Loucy (cell line): ENCODE data around the gene OGFOD3.

ENCODE experiments used
- H2AFZ ChIP-seq: fragments of 200-600 bp; sonication (generic); 2 replicates; pipeline ENCODE4 v1.6.0; 2016; ENCODE audit warnings: antibody characterized with exemption, mild to moderate bottlenecking, low read length, moderate library complexity
- H3F3A ChIP-seq: fragments of 200-600 bp; 2 replicates; pipeline ENCODE4 v1.6.0; 2016; ENCODE audit warnings: antibody characterized with exemption, low read depth, mild to moderate bottlenecking
- H3K27me3 ChIP-seq: fragments of 200-600 bp; sonication (generic); 2 replicates; pipeline ENCODE4 v1.6.1; 2014; ENCODE audit warnings: low read length, mild to moderate bottlenecking; ENCODE audit not compliant: insufficient read depth, poor library complexity, severe bottlenecking
- H3K36me3 ChIP-seq: fragments of 200-600 bp; sonication (generic); 2 replicates; pipeline ENCODE4 v1.6.1; 2016; ENCODE audit warnings: low read length; ENCODE audit not compliant: insufficient read depth
- H3K4me1 ChIP-seq: fragments of 200-600 bp; sonication (generic); 2 replicates; pipeline ENCODE4 v1.5.1; 2014; ENCODE audit warnings: low read length, mild to moderate bottlenecking; ENCODE audit not compliant: insufficient read depth, poor library complexity, severe bottlenecking
- H3K4me2 ChIP-seq: fragments of 200-600 bp; sonication (generic); 2 replicates; pipeline ENCODE4 v1.6.0; 2014; ENCODE audit warnings: antibody characterized with exemption, low read length, low read depth, mild to moderate bottlenecking; ENCODE audit not compliant: poor library complexity, severe bottlenecking
- H3K4me3 ChIP-seq: fragments of 200-600 bp; sonication (generic); 2 replicates; pipeline ENCODE4 v1.5.1; 2014; ENCODE audit warnings: low read length, mild to moderate bottlenecking, mixed read lengths; ENCODE audit not compliant: poor library complexity, severe bottlenecking
- H3K79me2 ChIP-seq: fragments of 200-600 bp; sonication (generic); 2 replicates; pipeline ENCODE4 v1.6.1; 2014; ENCODE audit warnings: low read length; ENCODE audit not compliant: insufficient read depth
- H3K9ac ChIP-seq: fragments of 200-600 bp; sonication (generic); 2 replicates; pipeline ENCODE4 v1.6.0; 2014; ENCODE audit warnings: mild to moderate bottlenecking, low read depth, low read length, moderate library complexity; ENCODE audit not compliant: poor library complexity, severe bottlenecking
- H3K9me2 ChIP-seq: fragments of 200-600 bp; sonication (generic); replicated peaks from 2 replicates; pipeline ENCODE4 v1.6.1; 2016; ENCODE audit warnings: low read depth, low read length, mixed read lengths
- H3K9me3 ChIP-seq: fragments of 200-600 bp; sonication (generic); 2 replicates; pipeline ENCODE4 v1.6.1; 2014; ENCODE audit warnings: mild to moderate bottlenecking, antibody characterized with exemption, low read length, low read depth; ENCODE audit not compliant: insufficient read depth
- H4K20me1 ChIP-seq: fragments of 200-600 bp; sonication (generic); 2 replicates; pipeline ENCODE4 v1.6.0; 2014; ENCODE audit warnings: antibody characterized with exemption, low read length, mild to moderate bottlenecking; ENCODE audit not compliant: insufficient read depth, poor library complexity, severe bottlenecking
- EZH2phosphoT487 ChIP-seq: fragments of 200-600 bp; IDR thresholded peaks from 2 replicates; pipeline ENCODE4 v1.6.1; 2018; ENCODE audit warnings: antibody characterized with exemption, mild to moderate bottlenecking, moderate library complexity, borderline replicate concordance
- TF ChIP-seq, protein P1 (sequence below): fragments of 200-600 bp; sonication (generic); conservative IDR thresholded peaks from 2 replicates; pipeline ENCODE4 v1.5.1; 2014; ENCODE audit warnings: mild to moderate bottlenecking, antibody characterized with exemption, low read length

The OGFOD3 gene

DNA sequence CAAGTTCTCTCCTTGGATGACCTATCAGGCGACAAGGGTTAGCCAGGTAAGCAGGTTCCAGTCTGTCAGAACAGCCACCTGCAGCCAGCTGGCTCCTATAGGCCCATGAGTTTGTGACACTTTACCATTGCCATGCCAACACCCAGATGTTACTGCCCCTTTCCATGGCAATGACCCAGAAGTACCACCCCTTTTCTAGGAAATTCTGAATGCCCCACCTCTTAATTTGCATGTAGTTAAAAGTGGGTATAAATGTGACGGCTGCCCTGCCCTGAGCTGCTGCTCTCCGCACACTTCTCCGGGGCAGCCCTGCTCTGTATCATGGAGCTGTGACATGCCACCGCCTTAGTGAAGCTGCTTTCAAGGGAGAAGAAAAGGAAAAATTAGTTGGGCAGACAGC lies 74.8 kb downstream of the OGFOD3 start:
- Histone ChIP-seq H3K4me1 (no peaks in the 10 kb centered on the region), H3K36me3 (no peaks in the 10 kb centered on the region), H3F3A (no peaks in the 10 kb centered on the region), H4K20me1 (no peaks in the 10 kb centered on the region), H3K4me3 (no peak overlapping the region), H3K9ac (no peak overlapping the region), H3K79me2 (no peaks in the 10 kb centered on the region), H3K4me2 (no peak overlapping the region), H3K9me2 (no peaks in the 10 kb centered on the region), H3K27me3 (no peaks in the 10 kb centered on the region), H2AFZ (no peak overlapping the region), H3K9me3 (no peaks in the 10 kb centered on the region)
- no peak for TF ChIP-seq EZH2phosphoT487
- TF ChIP-seq, protein P1, sequence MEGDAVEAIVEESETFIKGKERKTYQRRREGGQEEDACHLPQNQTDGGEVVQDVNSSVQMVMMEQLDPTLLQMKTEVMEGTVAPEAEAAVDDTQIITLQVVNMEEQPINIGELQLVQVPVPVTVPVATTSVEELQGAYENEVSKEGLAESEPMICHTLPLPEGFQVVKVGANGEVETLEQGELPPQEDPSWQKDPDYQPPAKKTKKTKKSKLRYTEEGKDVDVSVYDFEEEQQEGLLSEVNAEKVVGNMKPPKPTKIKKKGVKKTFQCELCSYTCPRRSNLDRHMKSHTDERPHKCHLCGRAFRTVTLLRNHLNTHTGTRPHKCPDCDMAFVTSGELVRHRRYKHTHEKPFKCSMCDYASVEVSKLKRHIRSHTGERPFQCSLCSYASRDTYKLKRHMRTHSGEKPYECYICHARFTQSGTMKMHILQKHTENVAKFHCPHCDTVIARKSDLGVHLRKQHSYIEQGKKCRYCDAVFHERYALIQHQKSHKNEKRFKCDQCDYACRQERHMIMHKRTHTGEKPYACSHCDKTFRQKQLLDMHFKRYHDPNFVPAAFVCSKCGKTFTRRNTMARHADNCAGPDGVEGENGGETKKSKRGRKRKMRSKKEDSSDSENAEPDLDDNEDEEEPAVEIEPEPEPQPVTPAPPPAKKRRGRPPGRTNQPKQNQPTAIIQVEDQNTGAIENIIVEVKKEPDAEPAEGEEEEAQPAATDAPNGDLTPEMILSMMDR, result no peak

DNA sequence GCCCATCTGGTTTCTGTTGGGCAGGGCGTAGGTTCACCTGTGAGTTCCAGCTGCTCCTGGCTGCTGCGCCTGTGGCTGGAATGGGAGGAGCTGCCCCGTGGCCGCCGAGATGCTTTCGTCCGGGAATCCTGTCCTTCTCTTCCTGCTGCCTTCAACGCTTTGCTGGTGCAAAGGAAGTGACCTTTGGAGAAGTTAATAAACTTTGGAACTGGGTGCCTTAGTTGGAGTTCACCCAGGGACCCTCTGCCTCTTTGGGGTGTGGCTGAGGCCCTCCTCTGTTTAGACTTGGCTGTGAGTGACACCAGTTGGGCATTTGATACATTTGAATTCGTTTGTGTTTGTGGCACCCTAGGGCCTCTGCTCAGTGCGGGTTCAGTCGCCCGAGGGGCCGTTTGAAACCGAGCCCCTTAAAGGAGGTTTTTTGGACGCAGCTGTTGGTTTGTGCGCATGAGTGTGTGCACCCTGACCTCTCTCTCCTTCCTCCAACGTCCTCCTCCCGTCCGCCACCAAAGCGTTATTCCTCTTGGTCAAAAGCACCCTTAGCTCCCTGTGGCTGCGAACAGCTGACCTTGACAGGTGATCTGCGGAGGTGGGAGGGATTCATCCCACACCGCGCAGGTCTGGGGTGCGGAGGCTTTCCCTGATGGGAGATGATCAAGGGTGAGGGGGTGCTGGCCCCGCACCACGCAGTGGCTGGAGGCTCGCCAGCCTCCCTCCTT lies 75.9 kb downstream of the OGFOD3 start:
- Histone ChIP-seq H4K20me1 (no peaks in the 10 kb centered on the region), H3K9me3 (no peaks in the 10 kb centered on the region), H3K4me2 (no peak overlapping the region), H3K27me3 (no peaks in the 10 kb centered on the region), H3K79me2 (no peaks in the 10 kb centered on the region), H3K4me1 (no peaks in the 10 kb centered on the region), H2AFZ (no peak overlapping the region), H3K4me3 (no peak overlapping the region), H3K36me3 (no peaks in the 10 kb centered on the region), H3F3A (no peaks in the 10 kb centered on the region), H3K9me2 (no peaks in the 10 kb centered on the region), H3K9ac (no peak overlapping the region)
- TF ChIP-seq EZH2phosphoT487, result no peak
- TF ChIP-seq, protein P1, result no peak

DNA sequence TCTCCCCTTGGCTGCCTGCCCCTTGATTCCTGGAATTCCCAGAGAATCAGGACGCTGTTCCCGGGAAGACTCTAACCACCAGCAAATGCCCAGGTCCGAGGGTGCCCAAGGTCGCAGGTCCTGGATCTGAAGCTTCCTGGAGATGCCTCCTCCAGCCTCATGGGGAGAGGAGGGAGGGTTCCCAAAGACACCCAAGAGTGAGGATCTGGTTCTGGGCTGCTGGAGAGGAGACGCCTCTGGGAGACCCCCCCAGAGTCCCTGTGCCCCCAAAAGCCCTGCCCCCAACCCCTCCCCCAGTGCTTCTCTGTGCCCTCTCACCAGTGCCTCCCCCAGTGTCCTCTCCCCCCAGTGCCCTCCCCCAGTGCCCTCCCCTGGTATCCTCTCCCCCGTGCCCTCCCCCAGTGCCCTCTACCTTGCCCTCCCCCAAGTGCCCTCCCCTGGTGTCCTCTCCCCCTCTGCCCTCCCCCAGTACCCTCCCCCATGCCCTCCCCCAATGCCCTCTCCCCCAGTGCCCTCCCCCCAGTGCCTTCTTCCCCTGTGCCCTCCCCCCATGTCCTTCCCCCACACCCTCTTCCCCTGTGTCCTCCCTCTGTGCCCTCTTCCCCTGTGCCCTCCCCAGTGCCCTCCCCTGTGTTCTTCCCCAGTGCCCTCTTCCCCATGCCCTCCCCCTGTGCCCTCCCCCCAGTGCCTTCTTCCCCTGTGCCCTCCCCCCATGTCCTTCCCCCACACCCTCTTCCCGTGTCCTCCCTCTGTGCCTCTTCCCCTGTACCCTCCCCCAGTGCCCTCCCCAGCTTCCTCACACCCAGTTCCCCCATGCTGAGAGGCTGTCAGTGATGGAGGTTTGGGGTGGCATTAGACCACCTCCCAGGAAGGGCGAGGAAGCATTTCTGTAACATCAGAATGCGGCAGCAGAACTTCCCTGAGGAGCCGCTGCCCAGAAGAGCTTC lies 78.5 kb downstream of the OGFOD3 start:
- Histone ChIP-seq H3K4me3 (no peak overlapping the region), H3K36me3 (no peaks in the 10 kb centered on the region), H4K20me1 (no peaks in the 10 kb centered on the region), H3K4me1 (peaks cover 10% of the 10 kb centered on the region), H3K4me2 (no peak overlapping the region), H3K9ac (no peak overlapping the region), H3F3A (no peaks in the 10 kb centered on the region; the same call in 1 of the 2 replicates), H2AFZ (no peak overlapping the region), H3K79me2 (no peaks in the 10 kb centered on the region), H3K9me3 (no peaks in the 10 kb centered on the region), H3K27me3 (no peaks in the 10 kb centered on the region), H3K9me2 (no peaks in the 10 kb centered on the region)
- TF ChIP-seq, protein P1, result no peak
